A549 treated with AZD9567 at 1 μM for 4 hours (cell line): ENCODE data around the gene IKZF5. TPM values are rescaled to one million over a fixed set of nuclear protein-coding genes. Genes with fewer than 3 reads are reported as not detected.

Experiments
- total RNA-seq: library from RNA; stranded (reverse); fragments of 200-300 nt; extraction: Qiagen RNA extraction; gene quantifications from 5 replicates; pipeline ENCODE4 v1.2.3, GENCODE V29; 2022; ENCODE audit not compliant: insufficient read depth

The IKZF5 gene, protein sequence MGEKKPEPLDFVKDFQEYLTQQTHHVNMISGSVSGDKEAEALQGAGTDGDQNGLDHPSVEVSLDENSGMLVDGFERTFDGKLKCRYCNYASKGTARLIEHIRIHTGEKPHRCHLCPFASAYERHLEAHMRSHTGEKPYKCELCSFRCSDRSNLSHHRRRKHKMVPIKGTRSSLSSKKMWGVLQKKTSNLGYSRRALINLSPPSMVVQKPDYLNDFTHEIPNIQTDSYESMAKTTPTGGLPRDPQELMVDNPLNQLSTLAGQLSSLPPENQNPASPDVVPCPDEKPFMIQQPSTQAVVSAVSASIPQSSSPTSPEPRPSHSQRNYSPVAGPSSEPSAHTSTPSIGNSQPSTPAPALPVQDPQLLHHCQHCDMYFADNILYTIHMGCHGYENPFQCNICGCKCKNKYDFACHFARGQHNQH
- 5.1 to 10.0 TPM (median 7.1 TPM) in 5 replicates for total RNA-seq

DNA sequence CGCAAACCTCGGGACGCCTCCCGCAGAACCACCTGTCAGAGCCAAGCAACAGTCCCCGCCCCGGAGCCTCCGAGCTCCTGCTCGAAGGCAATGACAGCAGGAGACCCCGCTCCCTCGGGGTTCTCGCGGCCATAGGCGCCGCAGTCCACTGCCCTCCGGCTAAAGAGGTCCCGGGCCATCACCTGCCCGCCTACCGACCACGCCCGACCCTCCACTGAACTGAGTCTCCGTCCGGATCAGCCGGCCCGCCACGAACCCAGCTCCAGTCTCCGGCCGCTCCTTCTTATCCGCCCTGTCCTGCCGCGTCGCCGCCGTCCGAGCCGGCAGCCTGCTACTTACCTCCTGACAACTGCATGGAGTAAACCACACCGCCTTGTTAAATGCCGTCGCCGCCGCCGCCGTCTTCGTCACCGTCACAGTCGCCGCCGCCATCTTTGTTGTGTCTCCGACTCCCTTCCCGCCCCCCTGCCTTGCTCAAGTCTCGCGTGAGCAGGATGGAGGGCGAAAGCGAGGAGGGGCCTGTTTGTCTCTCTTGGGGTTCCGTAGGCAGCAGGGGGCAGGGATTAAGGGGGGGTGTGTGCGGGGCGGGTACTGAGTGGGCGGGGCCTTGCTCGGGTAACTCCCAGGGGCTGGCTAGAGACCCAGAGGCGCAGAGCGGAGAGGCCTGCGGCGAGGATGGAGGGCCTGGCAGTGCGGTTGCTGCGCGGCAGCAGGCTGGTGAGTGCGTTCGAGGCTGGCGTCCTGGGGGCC, at the start of gene IKZF5, which contains the start of gene ACADSB:
TSS of gene IKZF5 (minus strand) at position 441 of the 750 bp plus-strand sequence. CDS start 10,170 bp downstream, outside the sequence.
TSS of gene ACADSB (plus strand) at position 652 of the 750 bp plus-strand sequence. CDS start at position 676, 24 bp downstream.

DNA sequence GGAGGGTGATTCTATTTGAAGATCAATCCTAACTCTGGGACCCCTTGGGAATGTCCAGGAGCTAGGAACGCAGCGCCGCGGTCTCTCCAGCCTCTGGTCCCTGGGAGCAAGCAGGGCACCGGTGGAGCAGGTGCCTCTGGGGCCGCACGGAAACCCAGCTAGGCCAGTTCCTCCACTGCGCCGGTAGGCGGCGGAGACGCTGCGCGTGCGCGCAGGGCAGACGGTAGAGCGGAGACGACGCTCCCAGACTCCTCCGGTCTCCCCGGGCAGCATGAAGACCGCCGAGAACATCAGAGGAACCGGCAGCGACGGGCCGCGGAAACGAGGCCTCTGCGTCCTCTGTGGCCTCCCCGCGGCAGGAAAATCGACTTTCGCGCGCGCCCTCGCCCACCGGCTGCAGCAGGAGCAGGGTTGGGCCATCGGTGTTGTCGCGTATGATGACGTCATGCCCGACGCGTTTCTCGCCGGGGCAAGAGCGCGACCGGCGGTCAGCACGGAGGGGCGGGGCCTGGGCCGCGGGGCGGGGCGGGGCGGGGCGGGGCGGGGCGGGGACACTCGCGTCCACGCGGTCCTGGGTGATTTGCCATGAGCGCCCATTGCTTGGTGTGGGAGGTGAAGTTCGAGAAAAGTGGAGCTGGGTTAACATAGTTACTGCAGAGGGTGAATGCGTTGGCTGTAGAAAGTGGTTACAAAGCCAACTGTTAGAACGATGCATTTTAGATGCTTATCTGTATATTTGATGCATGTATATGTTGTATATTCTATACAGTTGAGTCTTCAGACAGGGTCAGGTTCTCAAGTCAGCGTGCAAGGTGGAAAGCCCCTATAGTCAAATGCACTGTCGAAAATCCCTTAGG, 28.2 kb downstream of the IKZF5 start, which contains the start of gene PSTK:
TSS of gene PSTK (plus strand) at position 193 of the 857 bp plus-strand sequence. CDS start at position 272, 79 bp downstream.

DNA sequence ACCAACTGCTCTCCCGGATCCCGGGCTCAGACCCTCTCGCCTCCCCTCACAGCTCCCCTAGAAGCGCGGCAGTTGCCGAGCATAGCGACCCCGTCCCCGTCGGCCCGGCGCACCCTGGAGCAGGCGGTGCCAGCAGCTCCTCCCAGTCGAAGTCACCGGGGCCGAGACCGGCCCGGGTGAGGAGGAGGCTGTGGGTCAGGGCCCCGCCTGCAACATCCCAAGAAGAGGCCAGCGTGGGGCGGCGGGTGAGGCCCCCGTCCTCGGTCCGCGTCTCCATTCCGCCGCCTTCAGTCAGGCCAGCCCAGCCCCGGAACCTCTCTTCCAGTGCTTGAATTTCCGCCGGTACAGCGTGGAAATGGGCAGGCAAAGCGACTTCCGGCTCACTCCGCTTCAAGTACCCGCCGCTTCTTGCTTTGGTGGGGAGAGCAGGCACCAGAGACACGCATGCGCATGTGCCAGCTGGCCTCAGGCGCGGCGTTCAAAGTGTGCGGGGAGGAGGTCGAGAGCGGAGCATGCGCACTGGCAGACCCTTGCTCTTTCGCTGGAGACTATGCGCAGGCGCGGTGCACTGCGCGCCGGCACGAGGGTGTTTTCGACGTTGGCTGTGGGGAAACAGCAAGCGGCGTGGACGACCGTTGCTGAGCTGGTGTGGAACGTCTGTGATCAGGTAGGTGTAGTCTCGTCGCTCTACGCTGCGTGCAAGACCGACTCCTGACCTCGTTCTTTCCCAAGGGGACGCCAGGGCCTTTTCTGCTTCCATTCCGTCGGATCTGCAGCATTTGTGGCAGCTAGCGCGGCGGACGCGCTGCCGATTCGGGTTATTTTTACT, 54.5 kb downstream of the IKZF5 start, which contains the start of gene C10orf88:
TSS of gene C10orf88 (minus strand) at position 326 of the 829 bp plus-strand sequence. CDS start at position 277, 49 bp downstream.

Other genes starting within 250 kb of the IKZF5 start
- gene CUZD1, start 162.9 kb downstream of the IKZF5 start, total RNA-seq: 1.2 to 1.9 TPM (median 1.3 TPM) in 5 replicates
- gene FAM24B, start 129.2 kb downstream of the IKZF5 start, total RNA-seq: 6.6 to 13.4 TPM (median 11.2 TPM) in 5 replicates
- gene FAM24A, start 98.2 kb downstream of the IKZF5 start, total RNA-seq: not detected in 5 replicates
- 6.7 to 18.5 TPM (median 8.6 TPM) in 5 replicates for gene C10orf88, start 54.6 kb downstream of the IKZF5 start, total RNA-seq
- 2.8 to 5.8 TPM (median 4.6 TPM) in 5 replicates for gene PSTK, start 28.4 kb downstream of the IKZF5 start, total RNA-seq
- gene ACADSB, start 211 bp upstream of the IKZF5 start, total RNA-seq: 7.6 to 9.5 TPM (median 8.3 TPM) in 5 replicates
- gene HMX3, start 127.2 kb upstream of the IKZF5 start, total RNA-seq: not detected in 5 replicates
- 0.06 to 0.17 TPM (median 0.12 TPM) in 4 of 5 replicates, not detected in the other for gene HMX2, start 139.3 kb upstream of the IKZF5 start, total RNA-seq
- 163 to 238 TPM (median 176 TPM) in 5 replicates for gene BUB3, start 145.6 kb upstream of the IKZF5 start, total RNA-seq